ENCODE measurements around the gene ASPG.

The ASPG gene

GRCh38 chr14:104093366-104094055, 8.0 kb downstream of the ASPG start:
- no peak for DNase-seq (ENCODE audit: low spot score)

DNA sequence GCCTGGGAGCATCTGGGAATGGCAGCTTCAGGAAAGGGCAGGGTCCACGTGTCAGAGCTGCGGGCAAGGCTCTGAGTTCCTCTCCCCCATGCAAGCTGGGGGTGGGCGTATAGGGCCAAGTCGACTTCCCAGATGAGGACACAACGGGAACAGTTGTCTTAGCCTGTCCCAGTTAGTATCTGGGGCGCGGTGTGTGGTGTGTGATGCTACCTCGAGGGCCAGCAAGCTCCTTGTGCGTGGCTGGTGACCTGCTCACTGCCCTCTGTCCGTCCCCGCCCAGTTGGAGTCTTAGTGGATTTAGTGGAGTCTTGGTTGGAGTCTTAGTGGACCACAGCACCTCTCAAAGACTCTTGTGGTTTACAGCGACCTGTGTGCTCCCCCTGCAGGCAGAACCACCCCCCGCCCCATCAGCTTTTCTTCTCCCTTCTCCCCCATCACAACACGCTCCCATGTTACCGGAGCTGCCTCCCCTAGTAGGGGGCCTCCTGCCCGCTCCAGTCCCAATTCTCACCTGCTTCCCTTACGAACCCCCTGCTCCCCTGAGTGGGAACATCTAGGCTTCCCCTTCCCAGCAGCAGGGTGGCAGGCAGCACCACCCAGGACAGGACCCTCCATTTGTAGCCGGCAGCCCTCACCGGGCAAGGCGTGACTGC, 8.7 kb downstream of the ASPG start:
- DNase-seq (ENCODE audit: low spot score), result no peak

DNA sequence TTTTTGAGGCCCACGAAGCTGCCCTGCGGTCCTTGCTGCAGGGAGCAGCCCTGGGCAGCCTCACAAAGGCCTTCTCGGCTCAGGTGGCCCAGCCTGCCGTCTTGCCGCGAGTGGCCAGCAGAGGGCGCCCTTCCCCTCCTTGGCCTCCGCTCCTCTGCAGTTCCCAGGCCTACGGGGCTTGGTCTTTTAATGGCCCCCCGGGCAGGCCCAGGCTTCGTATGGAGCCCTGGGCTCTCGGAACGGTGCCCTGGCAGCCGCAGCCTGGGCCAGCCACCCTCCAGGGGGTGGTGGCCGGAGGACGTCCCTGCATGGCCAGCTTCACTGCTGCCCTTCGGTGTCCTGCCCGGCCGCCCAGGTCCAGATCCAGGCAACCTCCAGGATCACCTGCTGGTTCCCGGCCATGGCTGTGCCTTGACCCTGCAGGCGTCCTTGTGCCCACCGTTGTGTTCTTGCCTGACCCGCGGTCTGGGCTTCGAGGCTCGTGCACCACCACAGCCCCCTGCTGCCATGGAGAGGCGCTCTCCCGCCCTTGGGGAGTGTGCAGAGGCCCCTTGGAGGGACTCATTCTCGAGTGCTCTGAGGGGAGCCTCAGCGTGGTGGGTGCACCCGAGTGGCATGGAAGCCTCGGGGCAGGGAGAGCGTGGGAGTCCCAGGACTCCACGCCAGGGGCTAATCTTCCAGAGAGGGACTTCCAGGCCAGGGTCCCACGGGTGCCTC, 9.4 kb downstream of the ASPG start:
- DNase-seq (ENCODE audit: low spot score), result no peak

GRCh38 chr14:104095426-104096310, 10.2 kb downstream of the ASPG start:
- no peak for DNase-seq (ENCODE audit: low spot score)

DNA sequence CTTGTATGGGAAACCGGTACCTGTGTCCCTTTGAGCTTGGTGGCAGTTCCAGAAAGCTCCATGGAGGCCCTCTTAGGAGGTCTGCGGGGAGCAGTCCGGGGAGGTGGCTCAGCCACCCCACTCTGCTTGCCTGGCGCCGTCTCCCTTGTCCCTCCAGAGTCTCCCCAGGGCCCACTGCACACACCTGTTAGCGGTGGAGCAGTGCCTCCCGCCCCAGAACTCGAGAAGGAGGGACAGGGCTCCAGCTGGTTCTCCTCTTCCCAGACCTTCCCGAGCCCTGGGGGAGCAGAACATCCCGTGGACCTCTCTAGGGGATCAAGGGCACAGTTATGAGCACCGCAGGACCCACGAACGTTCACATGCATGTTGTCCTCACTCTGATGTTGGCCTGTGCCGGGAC, 10.8 kb downstream of the ASPG start:
- no peak for DNase-seq (ENCODE audit: low spot score)

DNA sequence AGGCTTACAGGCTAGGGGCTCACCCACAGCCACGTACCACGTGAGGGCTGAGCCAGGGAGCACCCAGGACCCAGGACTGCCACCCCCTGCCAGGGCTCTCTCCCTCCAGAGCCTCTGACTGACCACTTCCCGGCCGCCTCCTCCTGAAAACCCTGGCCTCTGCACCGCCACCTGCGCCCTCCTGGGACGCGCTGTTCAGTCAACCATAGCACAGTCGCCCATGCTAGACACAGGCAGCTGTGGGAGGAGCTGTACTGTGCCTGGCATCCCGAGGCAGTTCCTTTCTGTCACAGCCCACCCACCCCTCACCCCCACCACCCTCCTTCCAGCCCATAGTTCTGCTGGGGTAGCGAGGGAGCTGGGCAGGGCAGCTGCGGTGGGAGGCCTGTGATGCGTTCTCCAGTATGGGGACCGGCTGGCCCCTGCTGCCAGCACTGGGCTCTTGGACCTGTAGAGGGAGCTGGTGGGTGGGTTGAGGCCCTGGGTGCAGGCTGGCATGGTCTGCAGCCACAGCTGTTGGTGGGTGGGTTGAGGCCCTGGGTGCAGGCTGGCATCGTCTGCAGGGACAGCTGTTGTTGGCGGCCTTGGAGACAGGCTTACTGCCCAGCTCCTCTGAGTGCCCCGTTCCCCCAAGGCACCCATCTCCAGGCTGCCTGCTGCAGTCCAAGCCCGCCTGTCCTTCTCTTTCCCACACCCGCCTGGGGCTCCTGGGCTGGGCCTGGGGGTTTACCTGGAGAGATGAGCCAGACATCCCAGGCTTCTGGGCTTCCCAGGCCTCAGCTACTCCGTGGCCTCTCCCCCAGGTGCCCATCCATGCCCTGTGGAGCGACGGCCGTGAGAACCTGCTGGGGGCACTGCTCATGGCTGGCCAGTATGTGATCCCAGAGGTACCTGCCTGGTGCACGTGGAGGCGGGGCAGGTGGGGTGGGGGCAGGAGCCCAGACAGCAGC, 11.5 kb downstream of the ASPG start:
- no peak for DNase-seq (ENCODE audit: low spot score)

DNA sequence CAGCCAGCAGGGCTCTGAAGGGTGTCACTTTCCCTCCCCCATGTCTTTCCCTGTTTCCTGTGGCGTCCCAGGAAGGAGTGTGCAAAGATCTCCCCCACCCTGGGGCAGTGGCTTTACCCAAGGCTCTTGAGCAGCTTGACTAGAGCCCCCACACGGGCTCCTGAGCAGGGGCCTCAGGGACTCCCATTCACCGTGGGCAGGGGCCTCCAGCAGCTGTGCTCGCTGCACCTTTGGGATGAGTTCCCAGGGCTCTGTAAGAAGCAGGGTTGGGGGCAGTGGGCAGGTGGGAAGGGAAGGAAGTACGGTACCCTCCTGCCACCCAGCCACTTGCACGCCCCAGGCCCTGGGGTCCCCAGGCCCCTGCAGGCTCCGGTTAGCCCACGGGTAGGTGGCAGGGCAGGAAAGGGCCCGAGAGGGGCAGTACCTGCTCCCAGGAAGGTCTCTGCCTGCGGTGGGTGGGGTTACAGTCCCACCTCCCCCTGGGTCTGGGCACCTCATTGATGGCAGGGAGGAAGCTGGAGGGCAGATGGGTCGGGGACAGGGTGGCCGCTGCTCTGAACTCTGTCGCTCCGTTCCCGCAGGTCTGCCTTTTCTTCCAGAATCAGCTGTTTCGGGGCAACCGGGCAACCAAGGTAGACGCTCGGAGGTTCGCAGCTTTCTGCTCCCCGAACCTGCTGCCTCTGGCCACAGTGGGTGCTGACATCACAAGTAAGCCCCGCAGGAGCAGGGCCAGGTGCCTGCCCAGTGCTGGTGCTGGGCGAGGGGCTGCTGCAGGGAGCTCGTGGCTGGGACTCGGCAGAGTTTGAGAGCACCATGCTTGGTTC, 13.0 kb downstream of the ASPG start:
- DNase-seq (ENCODE audit: low spot score), result no peak

DNA sequence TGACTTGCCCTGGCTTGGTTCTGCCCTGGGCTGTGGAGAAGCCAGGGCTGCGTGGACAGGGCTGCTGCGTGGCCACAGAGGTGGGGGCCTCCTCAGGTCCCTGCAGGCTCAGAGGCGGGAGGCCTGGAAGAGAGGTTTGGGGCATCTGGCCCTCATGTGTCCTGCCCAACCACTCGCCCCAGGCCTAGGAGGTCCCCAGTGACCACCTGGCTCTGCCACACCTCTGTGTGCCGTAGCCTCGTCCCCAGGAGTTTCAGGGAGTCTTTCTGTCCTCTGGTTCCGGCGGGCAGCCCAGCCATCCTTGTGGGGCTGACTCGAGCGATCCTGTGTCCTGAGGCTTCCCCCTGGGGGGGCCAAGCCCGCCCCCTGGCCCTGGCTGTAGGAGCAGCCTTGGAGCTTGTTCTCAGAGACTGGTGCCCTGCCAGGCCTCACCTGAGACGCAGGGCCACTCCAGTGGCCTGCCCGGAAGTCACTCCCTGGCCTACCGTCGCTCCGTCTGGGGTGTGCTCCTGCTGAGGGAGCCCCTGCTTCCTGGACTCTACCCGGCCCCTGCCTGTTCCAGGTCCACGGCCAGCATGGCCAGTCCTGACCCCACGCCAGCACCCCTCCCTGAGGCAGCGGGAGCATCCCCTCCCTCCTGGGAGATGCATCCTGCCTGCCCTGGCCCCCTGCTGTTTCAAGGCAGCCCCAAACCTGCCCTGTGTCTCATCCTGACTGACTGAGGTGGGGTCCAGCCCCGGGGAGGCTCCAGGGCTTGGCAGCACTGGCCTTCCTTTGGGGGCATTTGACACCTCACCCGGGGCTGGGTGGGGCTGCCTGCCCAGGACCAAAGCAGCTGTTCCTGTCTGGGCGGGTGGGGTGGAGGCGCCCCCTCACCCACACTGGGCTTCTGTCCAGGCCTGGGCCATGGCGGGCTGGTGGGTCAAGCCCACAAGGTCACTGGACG, 13.9 kb downstream of the ASPG start:
- no peak for DNase-seq (ENCODE audit: low spot score)

DNA sequence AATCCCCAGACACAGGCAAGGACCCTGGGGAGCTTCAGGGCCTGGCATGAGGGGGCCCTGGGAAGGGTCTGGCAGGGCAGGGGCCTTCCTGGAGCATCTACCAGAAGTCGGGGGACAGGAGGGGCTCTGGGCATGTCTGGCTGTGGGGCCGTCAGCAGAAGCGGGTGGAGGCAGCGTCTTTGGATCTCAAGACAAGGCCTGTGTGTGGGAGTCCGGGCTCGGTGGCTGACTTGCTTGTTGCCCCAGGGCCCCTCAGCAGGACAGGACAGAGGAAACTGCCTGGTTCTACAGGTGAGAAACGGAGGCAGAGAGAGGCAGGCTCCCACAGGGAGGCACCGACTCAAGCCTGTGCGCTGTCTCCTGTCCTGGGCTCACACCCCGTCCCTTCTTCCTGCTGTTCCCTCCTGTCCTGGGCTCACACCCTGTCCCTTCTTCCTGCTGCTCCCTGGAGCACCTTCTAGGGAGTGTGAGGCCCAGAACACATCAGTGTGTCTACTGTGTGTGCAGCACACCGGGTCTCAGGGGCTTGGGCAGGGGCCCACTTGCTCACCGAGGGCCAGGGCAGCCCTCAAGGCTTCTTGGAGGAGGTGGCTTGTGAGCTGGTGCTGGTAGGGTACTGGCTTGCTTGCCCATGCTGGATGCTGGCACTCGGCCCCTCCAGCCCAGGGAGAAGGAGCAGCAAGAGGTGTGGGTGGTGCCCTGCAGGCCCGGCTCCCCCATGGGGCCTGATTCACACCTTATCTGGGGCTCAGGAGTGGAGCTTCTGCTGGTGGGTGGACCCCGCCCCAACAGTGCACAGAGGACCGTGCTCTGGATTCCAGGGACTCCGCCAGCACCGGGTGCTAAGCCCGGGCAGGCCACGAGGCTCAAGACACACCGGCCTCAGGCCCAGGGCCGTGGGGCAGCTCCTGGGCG, 14.9 kb downstream of the ASPG start:
- no peak for DNase-seq (ENCODE audit: low spot score)

DNA sequence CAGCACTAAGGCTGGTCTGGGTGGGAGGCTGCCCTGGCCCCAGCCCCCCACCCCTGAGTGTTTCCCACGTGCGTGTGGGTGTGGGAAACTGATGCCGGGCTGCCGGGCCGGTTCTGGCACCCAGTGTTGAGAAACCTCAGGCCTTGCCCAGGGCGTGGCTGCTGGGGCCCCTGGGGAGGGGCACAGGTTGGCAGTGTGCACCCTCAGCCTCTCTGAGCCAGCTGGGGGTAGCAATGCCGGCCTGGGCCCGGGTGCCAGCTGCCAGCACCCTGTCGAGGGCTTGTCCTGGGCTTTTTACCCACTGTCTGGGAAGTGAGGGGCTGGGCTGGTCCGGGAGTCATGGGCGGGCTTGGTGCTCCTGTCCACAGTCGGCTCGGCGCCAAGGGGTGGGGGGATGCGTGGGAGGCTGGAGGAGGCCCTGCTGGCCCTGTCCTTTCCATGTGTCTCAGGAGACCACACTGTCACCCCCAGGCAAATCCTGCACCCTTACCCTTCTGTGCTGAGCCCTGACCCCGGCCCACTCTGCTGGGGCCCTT, 15.7 kb downstream of the ASPG start:
- DNase-seq (ENCODE audit: low spot score), result no peak

DNA sequence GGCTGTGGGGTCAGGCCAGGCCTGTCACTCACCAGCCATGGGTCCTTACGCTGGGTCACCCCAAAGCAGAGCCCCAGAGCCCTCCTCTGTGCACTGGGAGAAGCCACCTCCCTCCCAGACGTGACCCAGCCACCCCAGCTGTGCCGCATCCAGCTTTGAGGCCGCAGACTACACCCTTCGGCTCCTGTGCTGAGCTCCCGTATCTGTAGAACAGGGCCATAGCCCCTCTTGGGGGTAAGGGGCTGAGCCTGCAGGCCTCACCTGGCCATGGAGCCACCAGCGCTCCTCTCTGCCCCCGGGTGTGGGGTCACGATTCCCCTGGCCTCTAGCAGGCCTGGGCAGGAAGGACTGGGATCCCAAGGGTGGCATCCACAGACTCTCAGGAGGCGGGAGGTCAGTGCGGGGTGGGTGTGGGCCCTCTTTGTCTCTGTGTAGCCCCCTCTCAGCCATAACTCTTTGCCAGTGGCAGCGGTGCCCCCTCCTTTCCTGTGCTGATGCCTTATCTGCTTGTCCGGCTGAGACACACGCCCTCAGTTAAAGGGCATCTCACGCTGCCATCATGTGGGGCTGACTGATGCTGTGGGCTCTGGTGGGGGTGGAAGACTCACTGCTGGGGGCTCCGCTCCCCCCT, 16.3 kb downstream of the ASPG start:
- no peak for DNase-seq (ENCODE audit: low spot score)

GRCh38 chr14:104102282-104102914, 16.9 kb downstream of the ASPG start:
- DNase-seq (ENCODE audit: low spot score), result no peak

GRCh38 chr14:104103061-104103445, 17.6 kb downstream of the ASPG start:
- no peak for DNase-seq (ENCODE audit: low spot score)

DNA sequence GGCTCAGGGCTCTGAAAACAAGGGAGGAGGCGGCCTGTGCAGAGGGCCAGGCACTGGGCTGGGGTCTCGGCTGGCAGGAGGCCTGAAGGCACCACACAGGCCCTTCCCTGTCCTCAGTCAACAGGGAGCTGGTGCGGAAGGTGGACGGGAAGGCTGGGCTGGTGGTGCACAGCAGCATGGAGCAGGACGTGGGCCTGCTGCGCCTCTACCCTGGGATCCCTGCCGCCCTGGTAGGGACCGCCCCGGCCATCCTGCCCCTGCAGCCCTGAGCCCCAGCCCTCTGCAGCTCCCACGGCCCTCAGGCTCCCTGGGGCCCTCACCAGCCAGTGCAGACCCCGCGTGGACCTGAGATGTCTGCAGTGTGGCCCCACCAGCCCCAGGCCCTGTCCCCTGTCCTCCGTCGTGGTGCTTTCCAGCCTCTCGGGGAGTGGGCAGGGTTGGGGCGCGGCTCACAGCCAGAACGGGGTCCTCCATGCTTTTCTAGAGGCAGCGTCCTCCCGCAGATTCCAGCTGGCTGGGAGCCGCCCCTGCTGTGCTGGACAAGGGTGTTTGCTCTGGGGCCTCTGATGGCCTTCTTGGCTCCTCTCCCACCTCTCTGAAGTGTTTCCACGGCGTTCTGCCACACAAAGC, 18.1 kb downstream of the ASPG start:
- DNase-seq (ENCODE audit: low spot score), result no peak

DNA sequence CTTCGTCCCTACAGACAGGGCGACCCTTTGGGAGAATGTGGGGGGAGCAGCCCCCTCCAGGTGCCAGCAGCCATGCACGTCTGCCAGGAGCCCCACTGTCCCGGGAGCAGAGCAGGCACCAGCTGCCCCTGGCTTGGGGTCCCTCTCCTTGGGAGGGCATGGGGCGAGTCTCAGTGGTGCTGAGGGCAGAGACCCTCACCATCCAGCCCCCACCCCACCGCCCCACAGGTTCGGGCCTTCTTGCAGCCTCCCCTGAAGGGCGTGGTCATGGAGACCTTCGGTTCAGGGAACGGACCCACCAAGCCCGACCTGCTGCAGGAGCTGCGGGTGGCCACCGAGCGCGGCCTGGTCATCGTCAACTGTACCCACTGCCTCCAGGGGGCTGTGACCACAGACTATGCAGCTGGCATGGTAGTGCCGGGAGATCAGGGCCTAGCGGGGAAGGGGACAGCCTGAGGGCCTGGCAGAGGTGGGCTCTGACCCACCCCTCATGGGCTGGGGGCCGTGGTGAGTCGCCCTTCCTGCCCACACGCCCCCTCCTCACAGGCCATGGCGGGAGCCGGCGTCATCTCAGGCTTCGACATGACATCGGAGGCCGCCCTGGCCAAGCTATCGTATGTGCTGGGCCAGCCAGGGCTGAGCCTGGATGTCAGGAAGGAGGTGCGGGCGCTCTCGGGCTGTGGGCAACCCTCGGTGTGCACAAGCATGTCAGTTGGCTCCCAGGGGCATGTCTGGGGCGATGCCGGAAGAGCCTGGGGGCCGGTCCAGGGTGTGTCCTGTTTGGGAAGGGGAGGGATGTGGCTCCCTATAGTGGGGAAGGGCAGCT, 18.8 kb downstream of the ASPG start:
- DNase-seq (ENCODE audit: low spot score), result no peak
